ENCODE results near the gene LRRC25.

The LRRC25 gene

DNA sequence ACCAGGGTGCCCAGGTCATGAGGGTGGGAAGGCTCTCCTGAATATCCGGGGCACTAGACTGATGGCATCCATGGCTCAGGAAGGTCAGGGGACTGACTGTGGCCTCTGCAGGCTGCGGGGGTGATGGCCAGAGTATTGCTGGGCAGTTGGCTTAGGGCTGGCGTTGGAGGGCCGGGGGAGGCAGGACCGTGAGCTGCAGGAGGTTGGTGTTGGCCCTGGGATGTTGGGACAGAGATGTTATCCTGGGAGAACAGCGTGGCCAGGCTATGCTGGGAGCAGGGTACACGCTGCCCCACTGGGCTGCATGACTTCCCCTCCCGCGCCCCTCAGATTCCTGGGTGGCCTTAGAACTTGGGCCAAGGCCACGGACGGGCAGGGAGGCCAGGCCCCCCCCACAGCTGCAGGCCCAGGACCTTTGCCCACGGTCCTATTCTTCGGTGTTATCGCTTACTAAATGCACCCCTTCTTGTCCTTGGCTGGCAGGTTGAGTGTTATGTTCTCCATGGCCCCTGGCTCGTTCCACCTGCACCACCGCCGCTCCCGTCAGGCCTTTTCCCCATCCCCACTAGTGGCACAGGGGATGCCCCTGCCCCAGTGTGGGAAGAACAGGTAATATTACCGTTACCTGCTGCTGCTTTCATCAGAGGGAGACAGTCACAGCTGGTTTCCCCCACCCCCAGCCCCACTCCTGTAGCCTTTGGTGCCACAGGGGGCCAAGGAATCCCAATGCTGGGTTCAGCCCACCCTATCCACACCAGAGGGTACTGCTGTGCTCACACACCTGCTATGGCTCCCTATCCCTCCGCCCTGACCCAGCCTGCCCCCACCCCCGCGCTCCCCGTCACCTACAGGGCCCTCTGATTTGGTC, 43.7 kb upstream of the LRRC25 start:
- H3K27ac ChIP-seq (ENCODE audit: insufficient read depth, low read depth, low read length, poor library complexity, severe bottlenecking): no peak overlapping the region
- peaks cover 11% of the 10 kb centered on the region for H3K36me3 ChIP-seq (ENCODE audit: control insufficient read depth, insufficient read depth, low read length)
- no peaks in the 10 kb centered on the region for H3K9me3 ChIP-seq (ENCODE audit: control insufficient read depth, low read length)
- H3K4me3 ChIP-seq (ENCODE audit: insufficient read depth, low read depth, low read length): no peak overlapping the region
- peaks cover 20% of the 10 kb centered on the region for H3K4me1 ChIP-seq (ENCODE audit: control insufficient read depth, insufficient read depth, low read length)
- WGBS, 2 experiments: 90 to 92% methylated on average over 23 of the region's 23 CpGs
- no peaks in the 10 kb centered on the region for H3K27me3 ChIP-seq (ENCODE audit: control insufficient read depth, insufficient read depth, low read length, poor library complexity, severe bottlenecking)

DNA sequence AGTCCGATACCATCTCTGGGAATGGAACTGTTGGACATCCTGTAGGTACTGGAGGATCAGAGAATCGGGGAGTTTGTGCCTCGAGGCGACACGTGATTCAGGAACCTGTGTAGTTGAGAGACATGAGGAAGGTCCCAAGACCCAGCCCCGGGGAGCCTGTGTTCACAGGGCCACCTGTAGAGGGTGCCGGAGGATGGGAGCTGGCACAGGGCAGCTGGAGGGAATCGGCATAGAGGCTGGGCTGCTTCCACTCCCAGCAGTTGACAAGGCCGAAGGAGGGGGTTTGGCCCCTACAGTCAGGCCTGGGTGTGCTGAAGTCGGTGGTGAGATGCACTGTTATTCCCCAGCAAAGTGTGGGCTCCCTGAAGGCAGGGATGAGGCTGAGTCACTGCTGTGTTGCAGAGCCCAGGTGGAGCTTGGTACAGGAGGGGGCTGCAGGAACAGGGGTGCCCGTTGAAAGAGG, 43.0 kb upstream of the LRRC25 start:
- Histone ChIP-seq H3K4me3 (ENCODE audit: insufficient read depth, low read depth, low read length) (no peak overlapping the region), H3K27me3 (ENCODE audit: control insufficient read depth, insufficient read depth, low read length, poor library complexity, severe bottlenecking) (no peaks in the 10 kb centered on the region), H3K4me1 (ENCODE audit: control insufficient read depth, insufficient read depth, low read length) (peaks cover 22% of the 10 kb centered on the region), H3K27ac (ENCODE audit: insufficient read depth, low read depth, low read length, poor library complexity, severe bottlenecking) (no peak overlapping the region), H3K9me3 (ENCODE audit: control insufficient read depth, low read length) (no peaks in the 10 kb centered on the region), H3K36me3 (ENCODE audit: control insufficient read depth, insufficient read depth, low read length) (peaks cover 12% of the 10 kb centered on the region)
- whole genome bisulfite sequencing, 2 experiments: 89 to 90% methylated on average over 11 of the region's 11 CpGs

DNA sequence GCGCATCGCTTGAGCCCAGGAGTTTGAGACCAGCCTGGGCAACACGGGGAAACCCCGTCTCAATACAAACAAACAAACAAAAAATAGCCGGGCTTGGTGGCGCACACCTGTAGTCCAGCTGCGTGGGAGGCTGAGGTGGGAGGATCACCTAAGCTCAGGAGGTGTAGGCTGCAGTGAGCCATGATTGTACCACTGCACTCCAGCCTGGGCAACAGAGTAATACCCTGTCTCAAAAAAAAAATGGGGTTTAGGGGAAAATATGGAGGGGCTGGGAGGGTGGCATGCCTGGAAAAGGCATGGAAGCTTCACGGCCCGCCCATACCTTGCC, 42.5 kb upstream of the LRRC25 start:
- H3K27ac ChIP-seq (ENCODE audit: insufficient read depth, low read depth, low read length, poor library complexity, severe bottlenecking): peak overlapping the region; percentile 87
- peaks cover 23% of the 10 kb centered on the region for H3K4me1 ChIP-seq (ENCODE audit: control insufficient read depth, insufficient read depth, low read length)
- no peaks in the 10 kb centered on the region for H3K27me3 ChIP-seq (ENCODE audit: control insufficient read depth, insufficient read depth, low read length, poor library complexity, severe bottlenecking)
- H3K4me3 ChIP-seq (ENCODE audit: insufficient read depth, low read depth, low read length): no peak overlapping the region
- H3K36me3 ChIP-seq (ENCODE audit: control insufficient read depth, insufficient read depth, low read length): peaks cover 18% of the 10 kb centered on the region
- 91 to 92% methylated on average over 9 of the region's 9 CpGs for WGBS, 2 experiments
- no peaks in the 10 kb centered on the region for H3K9me3 ChIP-seq (ENCODE audit: control insufficient read depth, low read length)

DNA sequence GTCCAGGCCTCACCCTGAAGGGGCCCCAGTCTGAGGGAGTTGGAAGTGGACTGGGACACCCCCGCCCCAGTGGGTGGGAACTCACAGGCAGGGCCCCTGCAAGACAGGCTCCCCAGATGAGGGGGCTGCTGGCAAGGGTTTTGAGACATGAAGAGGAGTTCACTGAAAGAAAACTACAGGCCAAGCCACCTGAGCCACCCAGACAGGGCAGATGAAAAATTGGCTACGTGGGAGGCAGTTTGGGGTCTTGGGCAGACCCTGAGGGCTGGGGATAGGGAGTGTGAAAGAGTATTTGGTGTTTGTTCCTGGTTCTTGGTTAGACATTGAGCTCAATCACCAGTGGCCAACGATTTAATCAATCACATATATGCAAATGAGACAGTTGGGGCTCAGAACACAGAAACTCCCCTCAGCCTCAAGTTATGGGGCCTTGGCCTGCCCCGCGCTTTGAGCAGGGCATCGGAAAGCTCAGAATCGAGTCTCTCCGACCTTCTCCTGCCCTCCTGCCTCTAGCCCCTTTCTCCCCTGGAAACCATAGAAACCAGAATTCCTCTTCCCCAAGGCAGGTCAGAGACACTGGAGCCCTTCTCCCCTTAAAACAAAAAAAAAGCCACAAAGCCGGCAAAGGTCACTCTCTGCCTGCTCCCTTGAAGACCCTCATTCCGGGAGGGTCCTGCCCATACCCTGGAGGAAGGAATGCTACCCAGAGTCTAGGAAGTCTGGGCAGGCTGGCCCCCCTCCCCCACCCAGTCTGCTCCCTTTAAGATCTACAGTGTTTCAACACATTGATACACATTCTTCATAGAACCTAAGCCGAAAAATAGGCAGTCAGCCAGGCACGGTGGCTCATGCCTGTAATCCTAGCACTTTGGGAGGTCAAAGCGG, 41.8 kb upstream of the LRRC25 start:
- Histone ChIP-seq H3K9me3 (ENCODE audit: control insufficient read depth, low read length) (no peaks in the 10 kb centered on the region), H3K27me3 (ENCODE audit: control insufficient read depth, insufficient read depth, low read length, poor library complexity, severe bottlenecking) (no peaks in the 10 kb centered on the region), H3K4me3 (ENCODE audit: insufficient read depth, low read depth, low read length) (peak overlapping the region; percentile 60), H3K36me3 (ENCODE audit: control insufficient read depth, insufficient read depth, low read length) (peaks cover 17% of the 10 kb centered on the region), H3K4me1 (ENCODE audit: control insufficient read depth, insufficient read depth, low read length) (peaks cover 29% of the 10 kb centered on the region), H3K27ac (ENCODE audit: insufficient read depth, low read depth, low read length, poor library complexity, severe bottlenecking) (peak overlapping the region; percentile 87)
- WGBS, 2 experiments: 40 to 41% methylated on average over 13 of the region's 13 CpGs

DNA sequence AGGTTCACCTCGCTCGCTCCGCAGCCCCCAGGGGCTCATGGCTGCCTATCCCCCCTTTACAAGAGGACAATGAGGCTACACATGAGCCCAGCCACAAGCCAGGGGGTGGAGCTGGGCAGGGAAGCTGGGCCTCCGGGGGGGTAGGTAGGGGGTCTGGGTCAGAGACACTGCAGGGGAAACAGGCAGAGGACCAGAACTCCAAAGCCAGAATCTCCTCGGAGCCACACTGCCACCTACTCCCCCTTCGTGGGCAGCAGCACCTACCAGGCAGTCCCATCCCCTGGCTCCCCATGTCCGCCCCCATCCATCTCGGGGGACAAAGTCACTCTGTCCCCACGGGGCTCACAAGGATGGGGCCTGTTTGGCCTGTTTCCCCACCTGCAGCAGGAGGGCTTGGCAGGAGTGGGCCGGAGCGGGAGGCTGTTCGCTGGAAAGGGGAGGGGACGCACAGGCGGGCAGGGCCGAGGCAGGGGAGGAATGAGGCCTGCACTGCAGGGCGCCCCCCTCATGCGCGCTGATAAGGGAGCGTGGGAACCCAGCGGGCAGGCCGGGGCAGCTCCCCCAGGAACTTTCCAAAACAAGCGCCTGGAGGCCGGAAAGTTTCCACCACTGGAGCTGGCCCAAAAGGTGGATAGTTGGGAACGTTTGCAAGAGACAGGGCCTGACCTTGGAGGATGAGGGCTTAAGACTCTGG, 41.1 kb upstream of the LRRC25 start:
- Histone ChIP-seq H3K36me3 (ENCODE audit: control insufficient read depth, insufficient read depth, low read length) (peaks cover 16% of the 10 kb centered on the region), H3K9me3 (ENCODE audit: control insufficient read depth, low read length) (no peaks in the 10 kb centered on the region), H3K27ac (ENCODE audit: insufficient read depth, low read depth, low read length, poor library complexity, severe bottlenecking) (peak overlapping the region; percentile 87), H3K4me3 (ENCODE audit: insufficient read depth, low read depth, low read length) (peak overlapping the region; percentile 60), H3K27me3 (ENCODE audit: control insufficient read depth, insufficient read depth, low read length, poor library complexity, severe bottlenecking) (no peaks in the 10 kb centered on the region), H3K4me1 (ENCODE audit: control insufficient read depth, insufficient read depth, low read length) (peaks cover 34% of the 10 kb centered on the region)
- WGBS, 2 experiments: 7 to 9% methylated on average over 24 of the region's 24 CpGs

DNA sequence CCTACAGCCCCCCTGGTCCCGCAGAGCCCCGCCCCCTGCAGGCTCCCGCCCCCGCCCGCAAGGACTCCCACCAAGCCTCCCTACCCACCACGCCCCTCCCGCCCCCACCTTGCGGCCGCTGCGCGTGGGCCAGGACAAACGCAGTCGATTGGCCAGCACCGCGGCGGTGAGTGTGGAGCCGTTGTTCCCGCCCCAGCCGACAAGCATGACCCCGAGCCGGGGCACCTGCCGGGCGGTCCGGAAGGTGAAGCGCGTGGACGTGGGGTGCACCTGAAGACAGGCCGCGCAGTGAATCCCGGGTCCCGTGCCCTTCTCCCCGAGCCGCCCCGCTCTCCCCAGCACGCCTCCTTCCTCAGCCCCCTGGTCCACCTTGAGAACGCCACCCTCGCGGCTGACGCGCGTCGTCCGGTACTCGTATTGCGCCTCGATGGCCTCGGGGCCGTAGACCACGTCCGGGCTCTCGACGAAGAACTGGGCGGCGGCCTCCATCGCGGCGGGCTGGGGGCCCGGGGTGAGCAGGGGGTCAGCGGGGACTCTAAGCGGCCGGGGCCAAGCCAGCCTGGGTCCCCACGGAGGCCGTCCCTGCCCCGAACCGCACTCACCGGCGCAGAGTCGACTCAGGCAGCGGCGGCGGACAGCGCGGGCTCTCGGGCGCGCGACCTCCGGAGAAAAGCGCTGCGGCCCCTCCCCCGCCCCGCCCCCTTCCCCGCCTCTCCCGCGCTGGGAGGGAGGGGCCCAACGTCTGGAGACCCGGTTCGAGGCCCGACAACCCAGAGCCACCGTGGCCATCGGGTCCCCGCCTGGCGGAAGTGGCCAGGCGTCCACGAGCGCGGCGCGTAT, 40.3 kb upstream of the LRRC25 start, which contains the start of gene ISYNA1:
TSS of gene ISYNA1 (minus strand) at position 643 of the 840 bp plus-strand sequence. CDS start at position 489, 154 bp downstream.
- peaks cover 16% of the 10 kb centered on the region for H3K36me3 ChIP-seq (ENCODE audit: control insufficient read depth, insufficient read depth, low read length)
- 0 to 1% methylated on average over 94 to 95 of the region's 99 CpGs for WGBS, 2 experiments
- peak within 1 kb of the TSS; percentile 60 for H3K4me3 ChIP-seq (ENCODE audit: insufficient read depth, low read depth, low read length)
- H3K9me3 ChIP-seq (ENCODE audit: control insufficient read depth, low read length): no peaks in the 10 kb centered on the region
- no peaks in the 10 kb centered on the region for H3K27me3 ChIP-seq (ENCODE audit: control insufficient read depth, insufficient read depth, low read length, poor library complexity, severe bottlenecking)
- peak within 1 kb of the TSS; percentile 87 for H3K27ac ChIP-seq (ENCODE audit: insufficient read depth, low read depth, low read length, poor library complexity, severe bottlenecking)
- H3K4me1 ChIP-seq (ENCODE audit: control insufficient read depth, insufficient read depth, low read length): peaks cover 41% of the 10 kb centered on the region

DNA sequence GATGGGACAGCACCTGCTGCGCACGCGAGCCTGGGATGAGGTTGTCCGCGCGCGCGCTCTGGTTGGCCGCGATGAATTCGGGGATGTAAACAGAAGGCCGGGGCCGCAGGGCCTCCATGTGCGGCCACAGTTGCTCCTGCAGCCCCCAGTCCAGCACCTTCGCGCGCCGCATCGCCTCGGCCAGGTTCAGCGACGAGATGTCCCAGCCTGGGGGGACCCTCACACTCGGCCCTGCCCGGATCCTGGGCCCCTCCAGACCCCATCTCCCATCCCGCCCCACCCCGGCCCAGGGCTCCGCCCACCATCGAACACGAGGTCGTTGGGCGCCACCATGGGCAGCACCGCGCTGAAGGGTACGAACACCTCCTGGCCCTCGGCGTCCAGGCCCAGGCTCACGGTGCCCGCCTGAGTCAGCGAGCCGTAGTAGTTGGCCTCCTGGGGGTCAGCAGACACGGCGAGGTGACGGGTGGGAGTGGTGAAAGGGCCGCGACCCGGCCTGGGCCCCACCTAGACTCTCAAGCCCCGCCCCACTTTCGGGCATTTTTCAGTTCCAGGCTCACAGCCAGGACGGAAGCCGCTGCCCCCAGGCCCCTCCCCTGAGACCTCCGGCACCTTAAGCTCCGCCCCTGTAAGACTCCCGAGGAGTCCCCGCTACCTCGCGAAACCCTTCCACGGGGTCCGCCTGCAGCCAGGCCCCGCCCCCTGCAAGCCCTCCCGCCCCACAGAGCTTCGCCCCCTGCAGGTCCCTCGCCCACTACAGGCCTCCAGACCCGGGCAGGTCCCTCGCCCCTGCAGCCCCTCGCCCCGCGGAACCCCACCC, 39.5 kb upstream of the LRRC25 start:
- Histone ChIP-seq H3K27ac (ENCODE audit: insufficient read depth, low read depth, low read length, poor library complexity, severe bottlenecking) (no peak overlapping the region), H3K27me3 (ENCODE audit: control insufficient read depth, insufficient read depth, low read length, poor library complexity, severe bottlenecking) (no peaks in the 10 kb centered on the region), H3K9me3 (ENCODE audit: control insufficient read depth, low read length) (no peaks in the 10 kb centered on the region), H3K4me3 (ENCODE audit: insufficient read depth, low read depth, low read length) (peak overlapping the region; percentile 60), H3K36me3 (ENCODE audit: control insufficient read depth, insufficient read depth, low read length) (peaks cover 16% of the 10 kb centered on the region), H3K4me1 (ENCODE audit: control insufficient read depth, insufficient read depth, low read length) (peaks cover 47% of the 10 kb centered on the region)
- 30 to 31% methylated on average over 62 to 64 of the region's 67 CpGs for WGBS, 2 experiments

DNA sequence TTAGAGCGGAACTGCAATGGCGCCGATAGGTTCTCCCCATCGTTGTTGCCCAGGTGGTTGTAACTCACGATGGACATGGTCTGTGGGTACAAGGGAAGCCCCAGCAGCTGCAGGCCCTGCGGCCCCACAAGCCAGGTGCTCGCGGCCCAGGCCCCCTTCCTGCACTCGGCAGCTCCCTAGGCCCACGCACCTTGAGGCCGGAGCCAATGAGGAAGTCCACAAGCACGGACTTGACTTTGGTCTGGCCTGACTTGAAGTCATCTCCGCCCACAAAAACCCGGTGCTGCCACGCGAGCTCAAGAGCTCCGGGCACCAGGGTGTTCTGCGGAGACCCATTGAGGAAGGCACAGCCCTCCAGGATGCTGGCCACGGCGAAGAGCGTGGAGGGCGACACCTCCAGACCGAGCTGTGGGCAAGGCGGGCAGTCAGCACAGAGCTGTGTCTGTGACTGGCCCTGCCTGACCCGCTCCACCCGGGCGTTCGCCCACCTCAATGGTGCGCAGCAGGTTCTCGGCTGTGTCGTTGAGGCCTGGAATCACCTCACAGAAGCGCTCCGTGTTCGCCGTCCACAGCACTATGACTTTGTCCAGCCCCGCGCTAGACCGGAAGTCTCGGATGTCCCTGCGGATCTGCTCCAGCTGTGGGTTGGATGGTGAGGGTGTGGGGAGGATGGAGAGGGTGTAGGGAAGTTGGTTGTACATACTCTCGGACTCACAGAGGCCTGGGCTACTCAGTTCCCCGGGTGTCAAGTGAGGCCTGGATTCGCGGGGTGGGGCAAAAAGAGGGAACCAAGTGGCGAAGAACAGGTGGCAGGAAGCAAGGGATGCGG, 38.6 kb upstream of the LRRC25 start:
- H3K9me3 ChIP-seq (ENCODE audit: control insufficient read depth, low read length): no peaks in the 10 kb centered on the region
- H3K4me3 ChIP-seq (ENCODE audit: insufficient read depth, low read depth, low read length): peak overlapping the region; percentile 60
- no peaks in the 10 kb centered on the region for H3K27me3 ChIP-seq (ENCODE audit: control insufficient read depth, insufficient read depth, low read length, poor library complexity, severe bottlenecking)
- peaks cover 16% of the 10 kb centered on the region for H3K36me3 ChIP-seq (ENCODE audit: control insufficient read depth, insufficient read depth, low read length)
- H3K4me1 ChIP-seq (ENCODE audit: control insufficient read depth, insufficient read depth, low read length): peaks cover 55% of the 10 kb centered on the region
- H3K27ac ChIP-seq (ENCODE audit: insufficient read depth, low read depth, low read length, poor library complexity, severe bottlenecking): no peak overlapping the region
- WGBS, 2 experiments: 95% methylated on average over 46 of the region's 46 CpGs

Measured in ectodermal cell (in vitro differentiated cells).